Raji (cell line): Measurements from ENCODE around the gene TGFBR3.

ENCODE experiments used
- POLR2A ChIP-seq: IDR thresholded peaks from 2 replicates; pipeline ENCODE4 v1.6.1; 2011; ENCODE audit warnings: low read depth, low read length, control low read depth; ENCODE audit not compliant: insufficient read depth

Gene TGFBR3

GRCh38 chr1:91706140-91706957 is 179.6 kb downstream of the TGFBR3 start:
- no peak for TF ChIP-seq POLR2A

- TF ChIP-seq POLR2A = no peak
Measured at GRCh38 chr1:91704746-91705145, 181.2 kb downstream of the TGFBR3 start.

GRCh38 chr1:91703095-91703494 is 182.9 kb downstream of the TGFBR3 start:
- TF ChIP-seq POLR2A = no peak

- no peak for TF ChIP-seq POLR2A
Measured at GRCh38 chr1:91701472-91701869, 184.5 kb downstream of the TGFBR3 start.

- TF ChIP-seq POLR2A = no peak
Measured at GRCh38 chr1:91700771-91701471, 185.0 kb downstream of the TGFBR3 start.

DNA sequence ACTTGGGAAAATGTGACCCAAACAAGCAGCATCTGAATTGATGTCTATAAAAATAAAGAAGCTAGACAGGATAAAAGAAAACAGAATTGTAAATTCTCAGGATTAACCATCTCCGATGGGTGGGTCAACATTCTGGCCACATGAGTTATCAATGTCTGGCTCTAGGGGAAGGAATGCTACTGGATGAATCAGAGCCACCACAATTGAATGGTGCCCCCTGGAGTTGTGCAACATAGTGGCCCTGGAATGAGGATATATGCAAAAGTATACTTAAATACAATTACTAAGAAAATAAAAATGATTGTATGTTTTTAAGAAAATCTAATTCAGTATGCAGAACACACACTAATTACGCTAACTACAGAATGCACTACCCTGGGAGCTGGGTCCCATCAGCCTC is 185.6 kb downstream of the TGFBR3 start:
- no peak for TF ChIP-seq POLR2A

- TF ChIP-seq POLR2A = no peak
Measured at GRCh38 chr1:91699339-91699974, 186.5 kb downstream of the TGFBR3 start.

DNA sequence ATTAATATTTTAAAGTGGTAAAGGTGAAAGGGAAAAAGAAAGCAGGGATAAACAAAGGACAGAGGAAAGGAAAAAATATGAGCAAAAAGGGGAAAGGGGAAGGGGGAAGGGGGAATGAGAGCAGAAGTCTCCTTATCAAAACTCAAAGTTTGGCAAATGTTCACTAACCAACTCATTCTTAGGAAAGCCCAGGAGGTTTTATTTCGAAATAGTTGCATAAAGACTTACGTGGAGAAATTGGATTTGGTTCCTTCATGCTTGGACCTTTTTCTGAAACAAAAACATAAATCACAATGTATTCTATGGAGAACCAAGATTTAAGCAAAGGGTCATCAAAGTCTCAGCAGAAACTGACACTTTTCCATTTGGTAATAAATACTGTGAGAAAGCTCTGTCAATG is 188.1 kb downstream of the TGFBR3 start:
- TF ChIP-seq POLR2A = no peak

DNA sequence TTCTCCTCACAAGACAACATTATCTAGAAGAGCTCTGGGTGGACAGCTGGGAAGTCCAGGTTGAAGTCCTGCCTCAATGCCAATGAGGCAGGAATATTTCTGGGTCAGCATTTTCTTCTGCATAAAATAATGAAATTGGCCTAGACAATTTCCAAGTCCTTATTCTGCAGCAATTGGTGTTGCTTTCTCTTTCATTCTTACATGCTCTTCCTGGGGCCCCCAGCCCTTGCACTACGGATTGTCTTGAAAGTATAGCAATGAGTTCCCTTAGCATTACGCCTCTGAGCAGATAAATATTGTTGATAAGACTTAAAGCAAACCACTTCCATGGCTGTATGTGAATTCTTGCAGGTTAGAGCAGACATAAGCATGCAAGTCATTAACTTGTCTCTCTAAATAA is 188.5 kb downstream of the TGFBR3 start:
- no peak for TF ChIP-seq POLR2A

- no peak for TF ChIP-seq POLR2A
Measured at GRCh38 chr1:91696321-91696720, 189.6 kb downstream of the TGFBR3 start.

DNA sequence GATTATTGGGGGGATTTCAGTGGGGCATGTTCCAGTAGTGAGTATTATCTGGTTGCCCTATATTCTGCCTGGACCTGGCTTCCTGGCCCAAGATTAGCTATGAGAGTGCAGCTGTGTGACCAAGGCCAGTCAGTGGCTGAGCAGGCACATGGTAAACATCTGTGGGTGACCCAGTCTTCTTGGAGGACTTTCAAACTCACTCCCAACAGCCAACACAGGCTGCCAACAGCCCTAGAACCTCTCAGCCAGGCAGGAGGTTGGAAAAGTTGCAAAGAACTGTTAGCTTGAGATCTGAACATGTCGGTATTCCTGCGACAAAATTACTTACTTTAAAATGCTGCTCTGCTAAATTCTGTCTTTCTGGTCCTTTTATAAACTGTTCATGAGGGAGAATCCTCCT is 192.4 kb downstream of the TGFBR3 start:
- TF ChIP-seq POLR2A = no peak

- TF ChIP-seq POLR2A = no peak
Measured at GRCh38 chr1:91691525-91691924, 194.4 kb downstream of the TGFBR3 start.

- TF ChIP-seq POLR2A = no peak
Measured at GRCh38 chr1:91689641-91690481, 196.1 kb downstream of the TGFBR3 start.

GRCh38 chr1:91687452-91687851 is 198.5 kb downstream of the TGFBR3 start:
- TF ChIP-seq POLR2A = no peak

DNA sequence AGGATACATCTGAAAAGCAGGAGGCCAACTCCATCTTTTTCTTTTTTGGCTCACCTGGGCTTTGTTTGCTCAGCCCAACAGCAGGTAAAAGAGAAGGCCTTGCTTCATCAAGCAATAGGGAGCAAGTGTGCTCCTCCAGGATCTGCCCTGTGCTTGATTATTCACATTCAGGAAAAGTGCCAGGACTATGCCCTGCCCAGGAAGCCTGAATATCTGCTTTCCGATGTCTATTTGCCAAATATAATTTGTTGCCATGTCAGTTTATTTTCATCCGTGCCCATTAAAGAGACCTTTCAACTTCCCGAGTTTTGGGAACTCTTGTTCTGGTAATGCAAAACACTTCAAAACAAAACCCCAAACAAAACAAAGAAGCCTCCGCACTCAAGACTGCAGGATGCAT is 200.0 kb downstream of the TGFBR3 start:
- TF ChIP-seq POLR2A = no peak
